ENCODE data around the gene PTPRJ. TPM values are rescaled to one million over a fixed set of nuclear protein-coding genes. Genes with fewer than 3 reads are reported as not detected.

The PTPRJ gene
- total RNA-seq, 1 donor from 2014 or later = 34.9 TPM

- Histone ChIP-seq H3K4me3 (no peak overlapping the region), H3K36me3 (no peaks in the 10 kb centered on the region), H3K4me1 (peaks cover 26% of the 10 kb centered on the region), H3K27ac (no peak overlapping the region), H3K27me3 (no peaks in the 10 kb centered on the region), H3K9me3 (no peaks in the 10 kb centered on the region)
- ATAC-seq = no peak
- no peak for DNase-seq
- intact Hi-C loops (cut with DNase I) = no loop called here
- no peak for TF ChIP-seq CTCF (IDR thresholded peaks at IDR 0.05)
These were observed 115.6 kb downstream of the PTPRJ start for GRCh38 chr11:48095779-48096470.

- no peak for DNase-seq
- intact Hi-C loops (cut with DNase I) = no loop called here
- no peak for TF ChIP-seq CTCF (IDR thresholded peaks at IDR 0.05)
- H3K27ac ChIP-seq = no peak overlapping the region
- H3K27me3 ChIP-seq = no peaks in the 10 kb centered on the region
- ATAC-seq = no peak
- H3K36me3 ChIP-seq = no peaks in the 10 kb centered on the region
- no peaks in the 10 kb centered on the region for H3K9me3 ChIP-seq
- H3K4me1 ChIP-seq = peaks cover 33% of the 10 kb centered on the region
- H3K4me3 ChIP-seq = no peak overlapping the region
These were observed 116.5 kb downstream of the PTPRJ start for GRCh38 chr11:48096588-48097525.

- H3K36me3 ChIP-seq = no peaks in the 10 kb centered on the region
- H3K27me3 ChIP-seq = no peaks in the 10 kb centered on the region
- peaks cover 31% of the 10 kb centered on the region for H3K4me1 ChIP-seq
- TF ChIP-seq CTCF (IDR thresholded peaks at IDR 0.05) = no peak
- no peak for DNase-seq
- no peak overlapping the region for H3K4me3 ChIP-seq
- H3K9me3 ChIP-seq = no peaks in the 10 kb centered on the region
- no peak for ATAC-seq
- intact Hi-C loops (cut with DNase I) = no loop called here
- no peak overlapping the region for H3K27ac ChIP-seq
These were observed 117.7 kb downstream of the PTPRJ start for GRCh38 chr11:48098024-48098423.

GRCh38 chr11:48099916-48100446, 119.6 kb downstream of the PTPRJ start:
- no peak for DNase-seq

More at GRCh38 chr11:48099916-48100446, 119.6 kb downstream of the PTPRJ start:
- no peak overlapping the region for H3K27ac ChIP-seq
- no peaks in the 10 kb centered on the region for H3K36me3 ChIP-seq
- no peaks in the 10 kb centered on the region for H3K9me3 ChIP-seq
- no peak for ATAC-seq
- no peak overlapping the region for H3K4me3 ChIP-seq
- intact Hi-C loops (cut with DNase I) = no loop called here
- no peak for TF ChIP-seq CTCF (IDR thresholded peaks at IDR 0.05)
- peaks cover 17% of the 10 kb centered on the region for H3K4me1 ChIP-seq
- H3K27me3 ChIP-seq = no peaks in the 10 kb centered on the region
